Endodermal cell (in vitro differentiated cells): ENCODE measurements around the gene EPHA8. TPM values are rescaled to one million over a fixed set of nuclear protein-coding genes. Genes with fewer than 3 reads are reported as not detected.

Experiments used
- DNase-seq: peaks from one replicate; pipeline ENCODE4 v3.0.0-alpha.2; 2017
- H3K27ac ChIP-seq: 2 replicates; pipeline ENCODE4 v1.5.1; 2013; ENCODE audit warnings: mild to moderate bottlenecking, low read depth, low read length, moderate library complexity
- H3K27me3 ChIP-seq: 2 replicates; pipeline ENCODE4 v1.6.1; 2013; ENCODE audit warnings: mild to moderate bottlenecking, low read length, moderate library complexity; ENCODE audit not compliant: insufficient read depth, control insufficient read depth, poor library complexity, severe bottlenecking
- H3K36me3 ChIP-seq: 2 replicates; pipeline ENCODE4 v1.7.0; 2013; ENCODE audit warnings: mild to moderate bottlenecking, low read length, moderate library complexity; ENCODE audit not compliant: control insufficient read depth, insufficient read depth
- H3K4me1 ChIP-seq: one replicate; pipeline ENCODE4 v1.7.0; 2013; ENCODE audit warnings: low read length; ENCODE audit not compliant: control insufficient read depth, insufficient read depth
- H3K4me3 ChIP-seq: 2 replicates; pipeline ENCODE4 v1.5.1; 2013; ENCODE audit warnings: mild to moderate bottlenecking, low read length, moderate library complexity
- H3K9ac ChIP-seq: 2 replicates; pipeline ENCODE4 v1.6.1; 2013; ENCODE audit warnings: mild to moderate bottlenecking, low read length, moderate library complexity; ENCODE audit not compliant: poor library complexity, severe bottlenecking; ENCODE audit errors: extremely low read depth
- H3K9me3 ChIP-seq: 2 replicates; pipeline ENCODE4 v1.6.1; 2013; ENCODE audit warnings: mild to moderate bottlenecking, low read length, moderate library complexity; ENCODE audit not compliant: control insufficient read depth
- H3K27ac Mint-ChIP-seq: 2 replicates; pipeline ENCODE4 v1.8.0; 2020; ENCODE audit warnings: mixed read lengths
- H3K27me3 Mint-ChIP-seq: 2 replicates; pipeline ENCODE4 v1.8.0; 2021; ENCODE audit warnings: mild to moderate bottlenecking, mixed read lengths; ENCODE audit not compliant: insufficient read depth
- H3K36me3 Mint-ChIP-seq: 2 replicates; pipeline ENCODE4 v1.8.0; 2020; ENCODE audit warnings: low read depth, mixed read lengths
- H3K4me1 Mint-ChIP-seq: 2 replicates; pipeline ENCODE4 v1.8.0; 2020; ENCODE audit warnings: mixed read lengths
- H3K4me3 Mint-ChIP-seq: 2 replicates; pipeline ENCODE4 v1.8.0; 2020; ENCODE audit warnings: mild to moderate bottlenecking, moderate library complexity, mixed read lengths
- H3K9me3 Mint-ChIP-seq: 2 replicates; pipeline ENCODE4 v1.8.0; 2020; ENCODE audit warnings: mild to moderate bottlenecking, mixed read lengths
- CTCF ChIP-seq: fragments of 200-600 bp; sonication (generic); conservative IDR thresholded peaks from 2 replicates; pipeline ENCODE4 v1.5.0; 2021; ENCODE audit warnings: antibody characterized with exemption, mild to moderate bottlenecking
- WGBS, 2 experiments: methylation state at CpG; one replicate each; pipeline versions ENCODE4 v1.1.5 to v1.1.7; 2013; ENCODE audit warnings: missing lambda C conversion rate in 2 of 2, mixed read lengths in 1 of 2; ENCODE audit not compliant: insufficient coverage in 1 of 2, insufficient read length in 1 of 2; 5-methylcytosine and 5-hydroxymethylcytosine counted together
- total RNA-seq, 2 donors: library from RNA; stranded (reverse); fragmentation: NEBNext Ultra II Directional in 1 of 2; extraction: Animal tissue kit (Norgen Biotek cat#: 25700) in 1 of 2; gene quantifications; 2 replicates in 1 of 2; 3 replicates in 1 of 2; pipeline ENCODE4 v1.2.1, GENCODE V29; 2021

EPHA8 gene
- total RNA-seq, 2 donors from 2014 or later: 1.5 TPM

- no peak overlapping the region for H3K4me3 ChIP-seq
- no peak overlapping the region for H3K27ac ChIP-seq
- H3K36me3 Mint-ChIP-seq: peaks cover 53% of the 10 kb centered on the region
- no peak for DNase-seq
- no peaks in the 10 kb centered on the region for H3K9me3 Mint-ChIP-seq
- H3K4me1 Mint-ChIP-seq: peaks cover 17% of the 10 kb centered on the region
- H3K9me3 ChIP-seq: no peaks in the 10 kb centered on the region
- H3K4me3 Mint-ChIP-seq: no peak overlapping the region
- WGBS, 2 experiments: 93 to 100% methylated on average over 6 to 11 of the region's 11 CpGs
- no peak for TF ChIP-seq CTCF
- H3K9ac ChIP-seq: no peak overlapping the region
- no peaks in the 10 kb centered on the region for H3K27me3 ChIP-seq
- peaks cover 59% of the 10 kb centered on the region for H3K36me3 ChIP-seq
- peaks cover 16% of the 10 kb centered on the region for H3K4me1 ChIP-seq
- no peak overlapping the region for H3K27ac Mint-ChIP-seq
- no peaks in the 10 kb centered on the region for H3K27me3 Mint-ChIP-seq
These were observed 37.6 kb upstream of the EPHA8 start for GRCh38 chr1:22525646-22526045.

- Histone ChIP-seq H3K9ac (no peak overlapping the region), H3K4me3 (no peak overlapping the region), H3K27ac (no peak overlapping the region), H3K27me3 (no peaks in the 10 kb centered on the region), H3K4me1 (peaks cover 16% of the 10 kb centered on the region), H3K9me3 (no peaks in the 10 kb centered on the region), H3K36me3 (peaks cover 56% of the 10 kb centered on the region)
- no peaks in the 10 kb centered on the region for H3K9me3 Mint-ChIP-seq
- no peak overlapping the region for H3K27ac Mint-ChIP-seq
- WGBS, 2 experiments: 86 to 97% methylated on average over 10 to 11 of the region's 11 CpGs
- no peak for DNase-seq
- peaks cover 17% of the 10 kb centered on the region for H3K4me1 Mint-ChIP-seq
- no peak for TF ChIP-seq CTCF
- H3K27me3 Mint-ChIP-seq: no peaks in the 10 kb centered on the region
- H3K36me3 Mint-ChIP-seq: peaks cover 50% of the 10 kb centered on the region
- no peak overlapping the region for H3K4me3 Mint-ChIP-seq
These were observed 37.2 kb upstream of the EPHA8 start for GRCh38 chr1:22526098-22526497.

GRCh38 chr1:22526677-22527076 is 36.6 kb upstream of the EPHA8 start:
- Histone ChIP-seq H3K9ac (no peak overlapping the region), H3K4me1 (peaks cover 16% of the 10 kb centered on the region), H3K9me3 (no peaks in the 10 kb centered on the region), H3K27me3 (no peaks in the 10 kb centered on the region), H3K36me3 (peaks cover 51% of the 10 kb centered on the region), H3K4me3 (no peak overlapping the region), H3K27ac (no peak overlapping the region)
- 95 to 100% methylated on average over 3 to 5 of the region's 5 CpGs for WGBS, 2 experiments
- Mint-ChIP-seq H3K4me1 (peaks cover 17% of the 10 kb centered on the region), H3K4me3 (no peak overlapping the region), H3K27ac (peak overlapping the region; percentile 81), H3K36me3 (peaks cover 45% of the 10 kb centered on the region), H3K27me3 (no peaks in the 10 kb centered on the region), H3K9me3 (no peaks in the 10 kb centered on the region)
- no peak for DNase-seq
- no peak for TF ChIP-seq CTCF
